ENCODE results near the gene GLIS1.

The GLIS1 gene

DNA sequence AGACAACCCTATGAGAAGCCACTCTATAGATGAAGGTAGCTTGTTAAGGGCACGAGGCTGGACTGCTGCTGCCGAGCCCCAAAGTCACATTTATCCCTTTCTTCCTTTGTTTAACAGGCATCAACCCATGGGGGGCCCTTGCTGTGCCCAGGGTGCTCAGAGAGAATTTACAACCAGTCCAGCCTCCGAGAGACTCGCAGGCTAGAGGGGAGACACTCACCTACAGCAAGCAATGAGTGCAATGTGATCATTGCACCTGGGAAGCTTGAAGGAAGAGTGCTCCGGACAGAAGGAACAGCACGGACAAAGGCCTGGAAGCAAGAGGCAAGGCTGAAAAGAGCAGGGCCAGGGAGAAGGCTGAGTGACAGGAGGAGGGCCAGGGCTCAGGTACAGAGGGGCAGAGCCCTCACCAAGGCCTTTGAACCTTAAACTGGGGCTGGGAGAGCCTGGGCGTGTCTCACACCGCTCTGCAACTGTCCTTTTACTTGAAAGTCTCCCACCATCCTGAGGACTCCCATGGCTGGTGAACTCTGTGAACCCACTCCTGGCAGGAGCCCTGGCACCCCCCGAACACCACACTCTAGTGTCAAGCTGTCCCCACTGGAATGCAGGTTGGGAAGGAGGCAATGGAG is 252.5 kb downstream of the GLIS1 start:
- WGBS, 2 experiments (ENCODE audit: insufficient coverage in 2 of 2): 82 to 88% methylated on average over 6 to 7 of the region's 9 CpGs
- H3K4me3 ChIP-seq (ENCODE audit: extremely low read depth, insufficient read depth, low read length, poor library complexity, severe bottlenecking): no peak overlapping the region

DNA sequence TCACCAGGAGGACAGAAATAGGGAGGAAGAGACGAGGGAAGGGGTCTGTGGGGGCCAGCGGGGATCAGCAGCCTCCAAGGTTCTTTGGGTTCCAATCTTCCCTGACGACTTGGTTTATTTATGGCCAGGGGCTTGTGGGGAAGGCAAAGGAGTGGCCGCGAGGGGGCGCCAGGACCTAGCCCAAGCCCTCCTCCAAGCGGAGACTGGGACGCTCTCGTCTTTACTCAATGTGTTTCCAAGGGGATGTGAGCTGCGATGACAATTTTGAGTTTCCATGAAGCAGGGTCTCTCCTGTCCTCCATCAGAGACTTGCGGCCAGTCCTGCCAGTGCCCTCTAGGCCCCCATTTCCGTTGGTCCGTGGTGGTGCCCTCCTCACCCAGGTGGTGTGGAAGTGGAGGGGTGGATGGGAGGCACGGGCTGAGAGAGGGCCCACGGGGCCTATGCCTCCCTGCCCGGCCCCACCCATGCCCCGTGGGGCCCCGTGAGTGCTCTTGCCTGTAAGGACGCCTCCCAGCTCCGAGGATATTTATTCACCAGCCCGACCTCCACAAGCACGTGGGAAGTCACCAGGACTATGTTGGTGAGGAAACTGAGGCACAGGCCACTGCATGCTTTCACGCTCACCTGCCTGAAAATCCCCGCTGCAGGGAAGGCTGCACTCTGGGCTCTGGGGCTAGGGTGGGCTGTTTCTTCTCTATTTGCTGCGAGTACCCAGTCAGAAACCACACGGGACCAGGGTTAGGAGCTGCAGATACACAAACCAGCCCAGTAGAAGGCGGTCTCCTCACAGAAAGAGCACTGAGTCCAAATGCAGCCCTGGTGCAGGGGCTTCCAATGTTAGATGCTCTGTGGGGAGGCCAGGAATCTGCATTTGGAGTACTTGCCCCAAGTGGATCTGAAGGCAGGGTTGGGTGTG is 253.2 kb downstream of the GLIS1 start:
- 29 to 43% methylated on average over 19 to 24 of the region's 27 CpGs for WGBS, 2 experiments (ENCODE audit: insufficient coverage in 2 of 2)
- Histone ChIP-seq H3K27ac (ENCODE audit: low read depth, low read length, severe bottlenecking) (no peak overlapping the region), H3K4me1 (ENCODE audit: control insufficient read depth, insufficient read depth, low read length, poor library complexity, severe bottlenecking) (no peaks in the 10 kb centered on the region), H3K9me3 (ENCODE audit: control insufficient read depth, low read length) (no peaks in the 10 kb centered on the region), H3K36me3 (ENCODE audit: control insufficient read depth, insufficient read depth, low read length) (no peaks in the 10 kb centered on the region), H3K4me3 (ENCODE audit: extremely low read depth, insufficient read depth, low read length, poor library complexity, severe bottlenecking) (no peak overlapping the region)

More for the DNA sequence above, 252.5 kb downstream of the GLIS1 start:
- Histone ChIP-seq H3K9me3 (ENCODE audit: control insufficient read depth, low read length) (no peaks in the 10 kb centered on the region), H3K27ac (ENCODE audit: low read depth, low read length, severe bottlenecking) (no peak overlapping the region), H3K36me3 (ENCODE audit: control insufficient read depth, insufficient read depth, low read length) (no peaks in the 10 kb centered on the region), H3K4me1 (ENCODE audit: control insufficient read depth, insufficient read depth, low read length, poor library complexity, severe bottlenecking) (no peaks in the 10 kb centered on the region)

DNA sequence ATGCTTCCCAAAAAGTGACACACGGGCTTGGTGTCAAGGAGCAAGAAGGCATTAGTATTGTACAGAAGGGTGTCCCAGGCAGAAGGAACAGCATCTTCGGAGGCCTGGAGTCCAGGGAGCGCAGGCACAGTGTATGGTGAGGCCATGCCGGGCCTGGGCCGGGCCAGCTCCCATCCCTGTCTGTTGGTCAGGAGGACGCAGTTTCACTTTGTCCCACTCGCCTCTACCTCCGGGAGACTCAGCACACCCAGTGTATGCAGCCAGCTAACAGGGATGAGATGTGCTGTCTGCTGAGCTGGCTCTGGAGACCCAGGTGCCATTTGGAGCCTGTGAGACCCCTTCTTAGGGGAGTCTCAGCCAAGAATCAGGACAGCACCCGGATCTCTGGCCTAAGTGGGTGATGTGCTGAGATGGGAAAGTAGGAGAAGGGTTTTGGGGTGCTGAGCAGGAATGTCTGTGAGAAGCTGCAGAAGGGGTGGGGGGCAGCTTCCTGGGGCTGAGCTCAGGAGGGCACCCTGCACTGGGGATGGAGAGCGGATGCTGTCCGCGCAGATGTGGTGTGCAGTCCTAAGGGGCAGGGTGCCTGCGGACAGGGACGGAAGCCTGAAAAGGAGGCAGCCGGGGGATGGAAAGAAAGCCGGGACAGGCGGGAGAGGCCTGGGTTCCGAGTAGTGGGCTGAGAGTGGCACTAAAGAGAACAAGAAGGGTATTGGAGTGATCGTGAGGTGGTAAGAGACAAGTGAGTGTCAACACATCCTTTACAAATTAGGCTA is 254.1 kb downstream of the GLIS1 start:
- H3K27ac ChIP-seq (ENCODE audit: low read depth, low read length, severe bottlenecking): no peak overlapping the region
- H3K4me3 ChIP-seq (ENCODE audit: extremely low read depth, insufficient read depth, low read length, poor library complexity, severe bottlenecking): no peak overlapping the region
- H3K4me1 ChIP-seq (ENCODE audit: control insufficient read depth, insufficient read depth, low read length, poor library complexity, severe bottlenecking): no peaks in the 10 kb centered on the region
- H3K9me3 ChIP-seq (ENCODE audit: control insufficient read depth, low read length): no peaks in the 10 kb centered on the region
- H3K36me3 ChIP-seq (ENCODE audit: control insufficient read depth, insufficient read depth, low read length): no peaks in the 10 kb centered on the region
- WGBS, 2 experiments (ENCODE audit: insufficient coverage in 2 of 2): 91 to 93% methylated on average over 15 to 17 of the region's 19 CpGs

DNA sequence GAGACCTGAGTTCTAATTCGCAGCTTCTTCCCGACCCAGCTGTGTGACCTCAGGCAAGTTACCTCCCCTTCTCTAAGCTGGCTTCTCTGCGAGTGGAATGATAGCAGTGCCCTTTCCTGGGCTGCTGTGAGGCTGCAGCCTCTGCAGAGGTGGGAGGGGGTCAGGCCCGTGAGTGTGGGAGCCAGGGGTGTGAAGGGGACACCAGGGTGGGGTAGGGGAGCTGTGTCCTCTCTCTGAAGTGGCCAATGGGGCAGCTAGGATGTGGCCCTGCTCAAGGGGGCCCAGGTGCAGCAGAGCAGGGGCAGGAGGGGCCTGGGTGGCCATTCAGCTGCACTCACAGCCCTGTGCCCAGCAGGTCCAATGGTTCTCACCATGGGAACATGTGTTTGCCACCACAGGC is 255.3 kb downstream of the GLIS1 start:
- Histone ChIP-seq H3K4me1 (ENCODE audit: control insufficient read depth, insufficient read depth, low read length, poor library complexity, severe bottlenecking) (no peaks in the 10 kb centered on the region), H3K4me3 (ENCODE audit: extremely low read depth, insufficient read depth, low read length, poor library complexity, severe bottlenecking) (no peak overlapping the region), H3K27ac (ENCODE audit: low read depth, low read length, severe bottlenecking) (no peak overlapping the region), H3K9me3 (ENCODE audit: control insufficient read depth, low read length) (no peaks in the 10 kb centered on the region), H3K36me3 (ENCODE audit: control insufficient read depth, insufficient read depth, low read length) (no peaks in the 10 kb centered on the region)
- 70 to 75% methylated on average over 2 of the region's 4 CpGs for WGBS, 2 experiments (ENCODE audit: insufficient coverage in 2 of 2)

DNA sequence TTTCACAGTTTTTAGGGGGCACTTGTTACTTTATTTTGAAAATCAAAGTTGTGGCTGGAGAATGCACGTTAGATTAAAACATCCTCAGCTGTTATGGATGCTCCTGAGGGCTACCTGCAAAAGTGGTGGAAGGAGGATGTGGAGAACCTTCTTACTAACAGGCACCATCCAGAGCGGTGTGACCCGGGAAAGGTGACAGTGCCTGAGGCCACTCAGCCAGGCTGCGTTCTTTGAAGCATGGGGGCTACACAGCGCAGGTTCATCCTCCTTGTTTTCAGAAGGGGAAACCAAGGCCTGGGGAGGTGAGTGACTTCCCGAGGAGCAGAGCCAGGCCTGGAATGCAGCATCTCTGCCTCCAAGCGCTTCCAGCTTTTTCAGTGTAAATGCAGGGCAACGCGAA is 255.8 kb downstream of the GLIS1 start:
- no peaks in the 10 kb centered on the region for H3K9me3 ChIP-seq (ENCODE audit: control insufficient read depth, low read length)
- H3K36me3 ChIP-seq (ENCODE audit: control insufficient read depth, insufficient read depth, low read length): no peaks in the 10 kb centered on the region
- H3K4me3 ChIP-seq (ENCODE audit: extremely low read depth, insufficient read depth, low read length, poor library complexity, severe bottlenecking): no peak overlapping the region
- no peaks in the 10 kb centered on the region for H3K4me1 ChIP-seq (ENCODE audit: control insufficient read depth, insufficient read depth, low read length, poor library complexity, severe bottlenecking)
- WGBS, 2 experiments (ENCODE audit: insufficient coverage in 2 of 2): 85 to 86% methylated on average over 8 to 9 of the region's 9 CpGs
- H3K27ac ChIP-seq (ENCODE audit: low read depth, low read length, severe bottlenecking): no peak overlapping the region

DNA sequence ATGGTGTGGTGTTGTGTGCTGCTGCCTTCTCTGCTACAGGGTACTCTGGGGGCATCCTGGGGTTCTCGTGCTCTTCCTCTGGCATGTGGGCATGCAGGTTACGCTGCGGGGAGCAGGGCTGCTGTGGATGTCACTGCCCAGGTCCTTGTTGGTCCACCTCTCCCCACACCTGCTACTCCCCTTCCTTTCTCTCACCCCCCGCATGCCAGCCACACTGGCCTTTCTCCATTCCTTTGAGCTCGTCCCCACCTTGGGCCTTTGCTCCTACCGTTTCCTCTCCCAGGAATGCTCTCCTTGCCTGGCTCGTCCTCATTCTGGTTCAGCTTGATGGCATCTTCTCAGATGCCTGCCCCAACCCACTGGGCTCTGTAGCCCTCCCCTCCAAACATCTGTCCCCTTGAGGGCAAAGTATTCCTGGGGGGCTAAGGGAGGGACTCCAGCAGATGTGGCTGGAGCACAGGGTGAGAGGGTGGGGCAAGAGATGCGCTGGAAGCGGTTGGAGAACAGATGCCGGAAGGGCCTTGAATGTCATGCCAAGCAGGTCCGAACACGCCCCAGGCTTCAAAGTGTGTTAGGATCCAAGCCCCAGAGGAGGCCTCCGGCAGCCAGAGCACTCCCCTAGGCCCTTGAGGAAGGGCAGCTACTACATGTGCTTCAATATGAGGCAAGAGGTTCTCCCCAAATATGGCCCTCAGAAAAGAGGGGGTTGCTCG is 256.4 kb downstream of the GLIS1 start:
- no peak overlapping the region for H3K27ac ChIP-seq (ENCODE audit: low read depth, low read length, severe bottlenecking)
- no peaks in the 10 kb centered on the region for H3K4me1 ChIP-seq (ENCODE audit: control insufficient read depth, insufficient read depth, low read length, poor library complexity, severe bottlenecking)
- H3K4me3 ChIP-seq (ENCODE audit: extremely low read depth, insufficient read depth, low read length, poor library complexity, severe bottlenecking): no peak overlapping the region
- 89 to 94% methylated on average over 11 to 14 of the region's 14 CpGs for WGBS, 2 experiments (ENCODE audit: insufficient coverage in 2 of 2)
- H3K9me3 ChIP-seq (ENCODE audit: control insufficient read depth, low read length): no peaks in the 10 kb centered on the region
- no peaks in the 10 kb centered on the region for H3K36me3 ChIP-seq (ENCODE audit: control insufficient read depth, insufficient read depth, low read length)

DNA sequence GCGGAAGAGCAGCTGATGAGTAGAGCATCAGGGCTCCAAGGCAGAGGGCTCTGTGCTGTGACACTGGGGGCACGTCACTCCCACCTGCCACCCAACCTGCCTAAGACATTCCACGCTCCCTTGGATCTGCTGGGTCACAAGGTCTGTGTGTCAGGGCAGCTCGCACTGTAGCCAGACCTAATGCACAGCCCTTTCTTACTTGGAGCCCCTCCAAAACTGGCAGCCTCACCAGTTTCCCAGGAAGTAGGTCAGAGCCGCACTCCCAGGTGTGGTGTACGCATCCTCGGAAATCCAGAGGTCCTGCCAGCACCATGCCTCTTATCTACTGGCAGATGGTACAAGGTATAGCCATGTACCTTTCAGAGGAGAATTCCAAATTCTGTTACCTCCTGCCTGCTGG is 257.5 kb downstream of the GLIS1 start:
- Histone ChIP-seq H3K4me3 (ENCODE audit: extremely low read depth, insufficient read depth, low read length, poor library complexity, severe bottlenecking) (no peak overlapping the region), H3K27ac (ENCODE audit: low read depth, low read length, severe bottlenecking) (no peak overlapping the region), H3K9me3 (ENCODE audit: control insufficient read depth, low read length) (no peaks in the 10 kb centered on the region), H3K4me1 (ENCODE audit: control insufficient read depth, insufficient read depth, low read length, poor library complexity, severe bottlenecking) (no peaks in the 10 kb centered on the region), H3K36me3 (ENCODE audit: control insufficient read depth, insufficient read depth, low read length) (no peaks in the 10 kb centered on the region)
- 92 to 95% methylated on average over 4 of the region's 7 CpGs for WGBS, 2 experiments (ENCODE audit: insufficient coverage in 2 of 2)

DNA sequence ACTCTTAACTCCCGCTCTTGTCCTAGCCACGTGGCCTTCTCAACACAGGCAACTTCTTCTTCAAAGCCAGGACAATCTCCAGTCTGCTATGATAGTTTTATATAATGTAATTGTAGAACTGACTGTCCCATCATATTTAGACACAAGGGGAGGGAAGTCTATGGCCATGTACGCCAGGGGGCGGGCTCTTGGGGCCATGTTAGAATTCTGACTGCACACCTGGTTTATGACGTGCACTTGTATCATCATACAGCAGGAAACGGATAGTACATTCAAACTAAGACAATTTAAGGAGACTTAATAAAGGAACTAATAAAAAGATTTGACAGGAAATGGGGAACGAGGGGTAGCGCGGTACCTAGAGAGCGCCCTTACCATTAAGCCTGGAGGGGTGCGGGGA is 258.3 kb downstream of the GLIS1 start:
- Histone ChIP-seq H3K4me1 (ENCODE audit: control insufficient read depth, insufficient read depth, low read length, poor library complexity, severe bottlenecking) (no peaks in the 10 kb centered on the region), H3K36me3 (ENCODE audit: control insufficient read depth, insufficient read depth, low read length) (no peaks in the 10 kb centered on the region), H3K27ac (ENCODE audit: low read depth, low read length, severe bottlenecking) (no peak overlapping the region), H3K9me3 (ENCODE audit: control insufficient read depth, low read length) (no peaks in the 10 kb centered on the region), H3K4me3 (ENCODE audit: extremely low read depth, insufficient read depth, low read length, poor library complexity, severe bottlenecking) (no peak overlapping the region)
- WGBS, 2 experiments (ENCODE audit: insufficient coverage in 2 of 2): 97 to 98% methylated on average over 5 to 6 of the region's 11 CpGs

DNA sequence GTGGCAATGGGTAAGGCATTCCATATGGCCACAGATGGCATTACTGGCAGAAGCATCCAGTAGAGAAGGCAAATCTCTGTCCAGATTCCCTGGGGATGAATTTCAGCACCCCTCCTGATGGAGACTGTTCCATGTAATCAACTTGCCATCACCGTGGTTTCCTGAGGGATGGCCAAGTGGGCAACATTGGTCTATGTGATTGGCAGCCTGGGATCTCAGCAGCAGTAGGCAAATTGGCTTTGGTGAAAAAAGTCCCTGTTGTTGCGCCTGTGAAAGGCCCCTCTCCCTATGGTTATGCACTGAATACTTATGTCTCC is 260.5 kb downstream of the GLIS1 start:
- WGBS, 2 experiments (ENCODE audit: insufficient coverage in 2 of 2): 88 to 100% methylated on average over 1 of the region's 2 CpGs
- no peak overlapping the region for H3K4me3 ChIP-seq (ENCODE audit: extremely low read depth, insufficient read depth, low read length, poor library complexity, severe bottlenecking)
- no peak overlapping the region for H3K27ac ChIP-seq (ENCODE audit: low read depth, low read length, severe bottlenecking)
- H3K9me3 ChIP-seq (ENCODE audit: control insufficient read depth, low read length): no peaks in the 10 kb centered on the region
- no peaks in the 10 kb centered on the region for H3K36me3 ChIP-seq (ENCODE audit: control insufficient read depth, insufficient read depth, low read length)
- no peaks in the 10 kb centered on the region for H3K4me1 ChIP-seq (ENCODE audit: control insufficient read depth, insufficient read depth, low read length, poor library complexity, severe bottlenecking)

DNA sequence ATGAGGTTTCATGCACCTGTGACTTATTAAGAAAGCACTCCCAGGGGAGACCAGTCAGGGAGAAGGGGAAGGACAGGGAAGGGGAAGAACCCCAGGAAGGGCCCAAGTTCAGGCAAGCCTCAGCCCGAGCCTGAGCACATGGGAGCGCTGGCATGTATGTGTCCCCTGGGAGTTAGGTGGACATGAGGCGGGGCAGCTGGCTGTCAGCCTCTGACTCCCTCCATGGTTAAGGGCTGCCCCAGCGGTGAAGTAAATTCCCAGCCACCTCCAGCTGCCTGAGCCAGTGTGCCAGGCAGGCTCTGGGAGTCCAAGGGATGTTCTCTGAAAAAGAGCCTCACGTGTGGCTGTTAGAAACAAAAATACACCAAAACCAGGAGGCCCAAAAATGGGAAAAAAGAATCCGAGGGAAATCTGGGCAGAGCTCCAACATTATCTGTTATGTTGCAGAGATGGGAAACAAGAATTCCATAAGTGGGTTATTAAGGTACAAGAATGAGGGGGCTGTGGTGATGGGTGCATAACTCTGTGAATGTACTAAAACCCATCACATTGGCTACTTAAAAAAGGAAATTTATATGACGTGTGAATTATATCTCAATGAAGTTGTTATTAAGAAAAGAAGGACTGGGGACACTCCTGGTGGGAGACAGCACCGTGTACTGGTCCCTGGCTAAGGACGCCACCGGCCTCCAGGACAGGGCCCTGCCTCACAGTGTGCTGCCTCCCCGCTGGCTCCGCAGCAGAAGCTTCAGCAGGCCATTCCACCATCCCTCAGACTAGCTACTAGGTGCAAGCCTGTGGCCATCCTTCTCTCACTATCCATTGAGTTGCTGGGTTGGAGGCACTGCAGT is 261.1 kb downstream of the GLIS1 start:
- no peaks in the 10 kb centered on the region for H3K9me3 ChIP-seq (ENCODE audit: control insufficient read depth, low read length)
- no peaks in the 10 kb centered on the region for H3K36me3 ChIP-seq (ENCODE audit: control insufficient read depth, insufficient read depth, low read length)
- no peak overlapping the region for H3K27ac ChIP-seq (ENCODE audit: low read depth, low read length, severe bottlenecking)
- 89 to 94% methylated on average over 9 to 11 of the region's 12 CpGs for WGBS, 2 experiments (ENCODE audit: insufficient coverage in 2 of 2)
- H3K4me1 ChIP-seq (ENCODE audit: control insufficient read depth, insufficient read depth, low read length, poor library complexity, severe bottlenecking): no peaks in the 10 kb centered on the region
- H3K4me3 ChIP-seq (ENCODE audit: extremely low read depth, insufficient read depth, low read length, poor library complexity, severe bottlenecking): no peak overlapping the region
